Measurements from ENCODE around the gene CNTNAP4. TPM values are rescaled to one million over a fixed set of nuclear protein-coding genes. Genes with fewer than 3 reads are reported as not detected.

The CNTNAP4 gene
- total RNA-seq, 1 experiment from 2014 or later = not detected

GRCh38 chr16:76235025-76235424 is 42.2 kb upstream of the CNTNAP4 start:
- H3K9me3 Mint-ChIP-seq = no peaks in the 10 kb centered on the region
- no CpG with 5 or more reads among the region's 23 CpGs for WGBS (ENCODE audit: extremely low coverage, insufficient read length, low lambda C conversion rate)
- H3K23ac ChIP-seq (ENCODE audit: insufficient read length, low read depth, low read length) = no peak overlapping the region

More at GRCh38 chr16:76235025-76235424, 42.2 kb upstream of the CNTNAP4 start:
- Mint-ChIP-seq H3K27ac (no peak overlapping the region), H3K27me3 (ENCODE audit: low read depth) (peaks cover 12% of the 10 kb centered on the region), H3K4me3 (no peak overlapping the region), H3K4me1 (no peaks in the 10 kb centered on the region), H3K36me3 (ENCODE audit: insufficient read depth in 1 of 3, low read depth in 3 of 3) (no peaks in the 10 kb centered on the region)
- Histone ChIP-seq H3K27ac (ENCODE audit: insufficient read length, low read depth, low read length) (no peak overlapping the region), H3K79me2 (ENCODE audit: insufficient read depth, low read length) (no peaks in the 10 kb centered on the region), H3K79me1 (ENCODE audit: insufficient read depth, low read depth, low read length, poor library complexity, severe bottlenecking) (no peaks in the 10 kb centered on the region), H3K14ac (ENCODE audit: insufficient read depth, low read length) (no peak overlapping the region), H2BK120ac (ENCODE audit: low read depth, low read length, poor library complexity, severe bottlenecking) (no peak overlapping the region), H3K4me1 (ENCODE audit: insufficient read depth, low read length) (no peaks in the 10 kb centered on the region), H2BK15ac (ENCODE audit: low read depth, low read length) (no peak overlapping the region), H3K4me2 (ENCODE audit: insufficient read depth, insufficient read length, low read length) (no peak overlapping the region), H3K23me2 (ENCODE audit: insufficient read length, low read depth, low read length, poor library complexity, severe bottlenecking) (no peaks in the 10 kb centered on the region), H4K8ac (replicated peaks; ENCODE audit: insufficient read length, low read depth, low read length) (no peak overlapping the region), H4K20me1 (ENCODE audit: control insufficient read depth, insufficient read depth, insufficient read length) (no peaks in the 10 kb centered on the region), H2AK5ac (ENCODE audit: insufficient read length, low read length) (no peak overlapping the region), H3K18ac (ENCODE audit: insufficient read length, low read depth, low read length) (no peak overlapping the region), H3K4ac (ENCODE audit: low read depth, low read length) (no peak overlapping the region), H4K5ac (ENCODE audit: insufficient read length, low read depth, low read length) (no peak overlapping the region), H3K9me3 (ENCODE audit: control insufficient read depth, low read depth, low read length) (no peaks in the 10 kb centered on the region), H3K56ac (ENCODE audit: insufficient read length, low read depth, low read length) (no peak overlapping the region), H2BK12ac (ENCODE audit: insufficient read length, low read depth, low read length) (no peak overlapping the region), H2BK5ac (ENCODE audit: insufficient read length, low read length) (no peak overlapping the region), H2AFZ (ENCODE audit: low read length) (no peak overlapping the region), H3K9ac (ENCODE audit: extremely low read depth, insufficient read length, low read length) (no peak overlapping the region), H2BK20ac (ENCODE audit: low read depth, low read length, poor library complexity, severe bottlenecking) (no peak overlapping the region), H4K91ac (ENCODE audit: insufficient read length, low read depth, low read length) (no peak overlapping the region), H3T11ph (ENCODE audit: low read length) (no peak overlapping the region), H3K27me3 (ENCODE audit: insufficient read depth, low read length) (no peaks in the 10 kb centered on the region)
- no peak for TF ChIP-seq CTCF (conservative IDR thresholded peaks at IDR 0.05)
- no peak for DNase-seq

Measured in H9 (cell line).